Naive thymus-derived CD4-positive, alpha-beta T cell (primary cell): ENCODE results near the gene DHX29. TPM values are rescaled to one million over a fixed set of nuclear protein-coding genes. Genes with fewer than 3 reads are reported as not detected.
A peak's percentile ranks its signal among the peaks of the same experiment; 100 is the strongest.

Experiments
- ATAC-seq: fragments of 150-1000 bp; cut with Tn5 transposase; 2 replicates; pipeline ENCODE4 v1.10.0; 2021; ENCODE audit warnings: mild to moderate bottlenecking, moderate library complexity
- CTCF ChIA-PET: fragments of 350-600 bp; sonication (Branson Sonifier 250); formaldehyde crosslinking; loops from one replicate; lab custom pipeline; 2021; ENCODE audit warnings: antibody characterized with exemption; lab: Charles Lee
- POLR2A ChIA-PET: fragments of 350-600 bp; sonication (Branson Sonifier 250); formaldehyde crosslinking; loops from one replicate; lab custom pipeline; 2021; ENCODE audit warnings: antibody characterized with exemption, inconsistent platforms; lab: Charles Lee
- DNase-seq, 9 donors: peaks; one replicate each; pipeline versions ENCODE4 v3.0.0 to v3.0.0-alpha.2; 2020 to 2022; ENCODE audit warnings: mixed read lengths in 1 of 9
- H3K27ac ChIP-seq: one replicate; pipeline ENCODE4 v1.7.0; 2013; ENCODE audit warnings: mild to moderate bottlenecking, low read depth, low read length, moderate library complexity
- H3K27me3 ChIP-seq, 2 donors: one replicate each; pipeline ENCODE4 v1.7.0; 2013; ENCODE audit warnings: low read length in 2 of 2, mild to moderate bottlenecking in 2 of 2, moderate library complexity in 2 of 2; ENCODE audit not compliant: control insufficient read depth in 2 of 2, insufficient read depth in 2 of 2
- H3K36me3 ChIP-seq, 3 experiments: 1 replicate in 2 of 3; 2 replicates in 1 of 3; pipeline ENCODE4 v1.7.0; 2013; ENCODE audit warnings: low read length in 3 of 3, mild to moderate bottlenecking in 3 of 3, moderate library complexity in 1 of 3; ENCODE audit not compliant: insufficient read depth in 3 of 3, control insufficient read depth in 2 of 3
- H3K4me1 ChIP-seq, 2 donors: one replicate each; pipeline ENCODE4 v1.7.0; 2013; ENCODE audit warnings: low read length in 2 of 2, mild to moderate bottlenecking in 2 of 2, moderate library complexity in 1 of 2; ENCODE audit not compliant: control insufficient read depth in 2 of 2, insufficient read depth in 2 of 2
- H3K4me3 ChIP-seq: 2 replicates; pipeline ENCODE4 v1.7.0; 2013; ENCODE audit warnings: mild to moderate bottlenecking, low read length
- H3K9me3 ChIP-seq, 3 experiments: 1 replicate in 2 of 3; 2 replicates in 1 of 3; pipeline ENCODE4 v1.7.0; 2013; ENCODE audit warnings: low read length in 3 of 3; ENCODE audit not compliant: control insufficient read depth in 2 of 3
- H3K27ac Mint-ChIP-seq, 9 donors: one replicate each; pipeline ENCODE4 v1.8.0; 2020 to 2022; ENCODE audit warnings: mixed read lengths in 9 of 9, mild to moderate bottlenecking in 8 of 9, moderate library complexity in 5 of 9, inconsistent platforms in 2 of 9
- H3K27me3 Mint-ChIP-seq, 5 donors: one replicate each; pipeline ENCODE4 v1.8.0; 2021 to 2022; ENCODE audit warnings: mixed read lengths in 5 of 5, mild to moderate bottlenecking in 1 of 5
- H3K36me3 Mint-ChIP-seq, 5 donors: one replicate each; pipeline ENCODE4 v1.8.0; 2020 to 2022; ENCODE audit warnings: mixed read lengths in 5 of 5, mild to moderate bottlenecking in 3 of 5, inconsistent platforms in 1 of 5
- H3K4me1 Mint-ChIP-seq, 7 donors: one replicate each; pipeline ENCODE4 v1.8.0; 2020 to 2022; ENCODE audit warnings: mixed read lengths in 7 of 7, mild to moderate bottlenecking in 3 of 7, inconsistent platforms in 1 of 7
- H3K4me3 Mint-ChIP-seq, 10 donors: one replicate each; pipeline ENCODE4 v1.8.0; 2020 to 2022; ENCODE audit warnings: mild to moderate bottlenecking in 10 of 10, mixed read lengths in 10 of 10, moderate library complexity in 6 of 10, inconsistent platforms in 2 of 10
- H3K9me3 Mint-ChIP-seq, 11 donors: one replicate each; pipeline ENCODE4 v1.8.0; 2020 to 2022; ENCODE audit warnings: mixed read lengths in 11 of 11, mild to moderate bottlenecking in 4 of 11, inconsistent platforms in 1 of 11, moderate library complexity in 1 of 11
- intact Hi-C, 2 donors: fragments of 100-400 bp; cut with micrococcal nuclease; formaldehyde crosslinking; loops; one replicate each; pipeline ENCODE4 v1.15.1; 2023
- polyA plus RNA-seq, 2 donors: library from polyadenylated mRNA; unstranded; fragments of 300-500 nt; fragmentation: Illumina TruSeq; gene quantifications; one replicate each; pipeline ENCODE4 v1.2.3, GENCODE V29; 2021
- total RNA-seq, 6 experiments: library from RNA in 5 of 6; stranded (reverse) in 5 of 6; gene quantifications; 1 replicate in 5 of 6; 2 replicates in 1 of 6; pipeline ENCODE4 v1.2.3 and lab custom pipeline; 2021 to 2026

The DHX29 gene
- total and polyA plus RNA-seq, 7 experiments from 2014 or later = 5.8 to 19.2 (median 12.6) TPM

- peak overlapping the region in 2 of 9 donors; percentile 3 to 12 for H3K27ac Mint-ChIP-seq
- no peak overlapping the region for H3K4me3 ChIP-seq
- ChIA-PET POLR2A (interaction anchor here (2.2 kb wide), 1 partner anchor 36 kb away, joined by 8 read pairs; the partner anchor contains the start of genes DHX29 and MTREX), CTCF (interaction anchor here (1.4 to 2.9 kb wide), 2 partner anchors 348 to 351 kb away, joined by 3 to 15 read pairs; no protein-coding TSS in a partner anchor)
- no peak overlapping the region for H3K4me3 Mint-ChIP-seq
- DNase-seq = no peak
- no peak for ATAC-seq
- H3K9me3 Mint-ChIP-seq = no peaks in the 10 kb centered on the region
- peaks cover 10 to 60% (median 15%) of the 10 kb centered on the region in 3 experiments for H3K36me3 ChIP-seq
- no peaks in the 10 kb centered on the region for H3K27me3 Mint-ChIP-seq
- no peak overlapping the region for H3K27ac ChIP-seq
- intact Hi-C loops = loop anchor here (1.0 to 10.0 kb wide), 4 partner anchors 171 to 861 kb away; no protein-coding TSS in a partner anchor
- no peaks in the 10 kb centered on the region for H3K9me3 ChIP-seq
- peaks cover 2 to 18% (median 11%) of the 10 kb centered on the region in 7 donors for H3K4me1 Mint-ChIP-seq
- no peaks in the 10 kb centered on the region for H3K4me1 ChIP-seq
- H3K27me3 ChIP-seq = no peaks in the 10 kb centered on the region
- peaks cover 12 to 45% (median 20%) of the 10 kb centered on the region in 5 donors for H3K36me3 Mint-ChIP-seq
These were observed 36.1 kb upstream of the DHX29 start for GRCh38 chr5:55343609-55344008.

- POLR2A ChIA-PET = interaction anchor here (2.2 kb wide), 1 partner anchor 35 kb away, joined by 8 read pairs; the partner anchor contains the start of genes DHX29 and MTREX
- Histone ChIP-seq H3K4me3 (no peak overlapping the region), H3K9me3 (no peaks in the 10 kb centered on the region), H3K4me1 (no peaks in the 10 kb centered on the region), H3K27me3 (no peaks in the 10 kb centered on the region), H3K27ac (no peak overlapping the region), H3K36me3 (peaks cover 6 to 56% (median 15%) of the 10 kb centered on the region in 3 experiments)
- Mint-ChIP-seq H3K4me3 (no peak overlapping the region), H3K36me3 (peaks cover 12 to 41% (median 20%) of the 10 kb centered on the region in 5 donors), H3K27ac (no peak overlapping the region), H3K9me3 (no peaks in the 10 kb centered on the region), H3K27me3 (no peaks in the 10 kb centered on the region), H3K4me1 (peaks cover 6 to 23% (median 16%) of the 10 kb centered on the region in 7 donors)
- CTCF ChIA-PET = interaction anchor here (1.4 to 2.9 kb wide), 2 partner anchors 349 to 351 kb away, joined by 3 to 15 read pairs; no protein-coding TSS in a partner anchor
- no peak for ATAC-seq
- intact Hi-C loops = loop anchor here in 1 of 2 donors (10.0 kb wide), 1 partner anchor 862 kb away; no protein-coding TSS in a partner anchor
- DNase-seq = no peak
These were observed 35.6 kb upstream of the DHX29 start for GRCh38 chr5:55343107-55343506.

DNA sequence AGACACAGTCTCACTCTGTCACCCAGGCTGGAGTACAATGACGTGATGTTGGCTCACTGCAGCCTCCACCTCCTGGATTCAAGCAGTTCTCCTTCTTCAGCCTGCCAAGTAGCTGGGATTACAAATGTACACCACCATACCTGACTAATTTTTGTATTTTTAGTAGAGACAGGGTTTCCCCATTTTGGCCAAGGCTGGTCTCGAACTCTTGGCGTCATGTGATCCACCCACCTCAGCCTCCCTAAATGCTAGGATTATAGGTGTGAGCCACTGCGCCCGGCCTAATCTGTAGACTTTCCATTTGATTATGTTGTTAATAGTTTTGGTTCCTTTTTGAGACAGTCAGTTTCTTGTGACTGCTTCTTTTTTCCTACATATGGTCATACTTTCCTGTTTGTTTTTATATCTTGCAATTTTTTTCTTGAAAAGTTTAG is 31.3 kb upstream of the DHX29 start:
- peaks cover 15 to 29% (median 20%) of the 10 kb centered on the region in 7 donors for H3K4me1 Mint-ChIP-seq
- CTCF ChIA-PET = no interaction called here

DNA sequence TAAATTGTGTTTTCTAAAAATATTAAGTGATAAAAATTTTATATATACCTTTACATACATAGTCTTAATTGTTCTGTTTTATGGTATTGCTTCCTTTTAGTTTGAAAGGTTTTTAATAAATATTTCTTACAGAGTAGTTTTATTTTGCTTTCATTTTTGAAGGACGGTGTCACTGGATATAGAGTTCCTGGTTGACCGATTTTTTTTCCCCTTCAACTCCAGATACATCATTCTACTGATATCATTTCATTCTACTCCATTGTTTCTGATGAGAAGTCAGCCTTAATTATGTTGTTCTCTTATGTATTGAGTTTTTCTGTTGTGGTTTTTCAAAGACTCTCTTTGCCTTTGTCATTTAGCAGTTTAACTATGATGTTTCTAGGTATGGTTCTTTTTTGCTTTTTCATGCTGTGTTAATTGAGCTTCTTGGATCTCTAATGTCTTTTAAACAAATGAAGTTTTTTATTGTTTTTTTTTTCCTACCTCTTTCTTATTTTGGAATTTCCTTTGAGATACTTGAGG is 30.7 kb upstream of the DHX29 start:
- no peaks in the 10 kb centered on the region for H3K4me1 ChIP-seq

More for the DNA sequence above, 31.3 kb upstream of the DHX29 start:
- POLR2A ChIA-PET = no interaction called here
- Histone ChIP-seq H3K36me3 (peaks cover 0 to 28% (median 0%) of the 10 kb centered on the region in 3 experiments), H3K27me3 (no peaks in the 10 kb centered on the region), H3K4me3 (no peak overlapping the region), H3K9me3 (no peaks in the 10 kb centered on the region), H3K4me1 (no peaks in the 10 kb centered on the region), H3K27ac (no peak overlapping the region)
- DNase-seq (peak in 1 of 9 donors; percentile 65), ATAC-seq (no peak)
- Mint-ChIP-seq H3K36me3 (peaks cover 3 to 13% (median 9%) of the 10 kb centered on the region in 5 donors), H3K9me3 (no peaks in the 10 kb centered on the region), H3K4me3 (peak overlapping the region in 1 of 10 donors; percentile 39), H3K27ac (peak overlapping the region in 2 of 9 donors; percentile 52 to 66), H3K27me3 (no peaks in the 10 kb centered on the region)
- intact Hi-C loops = loop anchor here in 1 of 2 donors (2.0 kb wide), 1 partner anchor 14 kb away; no protein-coding TSS in a partner anchor

DNA sequence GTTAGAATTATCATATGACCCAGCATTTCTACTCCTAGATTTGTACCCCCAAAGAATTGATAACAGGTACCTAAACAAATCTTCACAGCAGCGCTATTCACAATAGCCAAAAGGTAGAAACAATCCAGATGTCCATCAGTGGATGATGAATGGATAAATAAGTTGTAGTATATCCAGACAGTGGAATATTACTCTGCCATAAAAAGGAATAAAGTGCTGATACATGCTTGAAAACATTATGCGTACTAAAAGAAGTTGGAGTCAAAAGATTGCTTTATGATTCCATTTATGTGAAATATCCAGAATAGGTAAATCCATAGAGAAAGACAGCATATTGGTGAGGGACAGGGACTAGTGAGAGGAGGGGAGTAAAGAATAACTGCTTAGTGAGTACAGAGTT is 26.3 kb upstream of the DHX29 start:
- Histone ChIP-seq H3K9me3 (no peaks in the 10 kb centered on the region), H3K36me3 (peaks cover 3 to 27% (median 9%) of the 10 kb centered on the region in 3 experiments), H3K27me3 (no peaks in the 10 kb centered on the region), H3K27ac (no peak overlapping the region), H3K4me1 (no peaks in the 10 kb centered on the region), H3K4me3 (no peak overlapping the region)
- DNase-seq (no peak), ATAC-seq (no peak)
- Mint-ChIP-seq H3K27me3 (no peaks in the 10 kb centered on the region), H3K27ac (no peak overlapping the region), H3K4me3 (no peak overlapping the region), H3K4me1 (peaks cover 22 to 58% (median 52%) of the 10 kb centered on the region in 7 donors), H3K9me3 (no peaks in the 10 kb centered on the region), H3K36me3 (peaks cover 6 to 45% (median 31%) of the 10 kb centered on the region in 5 donors)
- intact Hi-C loops = no loop called here
- CTCF ChIA-PET = no interaction called here
- POLR2A ChIA-PET = interaction anchor here (1.2 kb wide), 1 partner anchor 27 kb away, joined by 3 read pairs; the partner anchor contains the start of gene DHX29

More for the DNA sequence above, 30.7 kb upstream of the DHX29 start:
- Histone ChIP-seq H3K27me3 (no peaks in the 10 kb centered on the region), H3K4me3 (no peak overlapping the region), H3K36me3 (peaks cover 0 to 28% (median 0%) of the 10 kb centered on the region in 3 experiments), H3K27ac (no peak overlapping the region), H3K9me3 (no peaks in the 10 kb centered on the region)
- ATAC-seq = peak; percentile 61
- ChIA-PET CTCF (no interaction called here), POLR2A (no interaction called here)
- Mint-ChIP-seq H3K27ac (peak overlapping the region in 3 of 9 donors; percentile 15 to 66 (median 28)), H3K36me3 (peaks cover 4 to 16% (median 15%) of the 10 kb centered on the region in 5 donors), H3K4me1 (peaks cover 15 to 29% (median 24%) of the 10 kb centered on the region in 7 donors), H3K4me3 (peak overlapping the region in 7 of 10 donors; percentile 15 to 50 (median 32)), H3K9me3 (no peaks in the 10 kb centered on the region), H3K27me3 (no peaks in the 10 kb centered on the region)
- intact Hi-C loops = loop anchor here in 1 of 2 donors (2.0 kb wide), 1 partner anchor 13 kb away; no protein-coding TSS in a partner anchor
- DNase-seq = peak in 6 of 9 donors; percentile 4 to 48 (median 30)

DNA sequence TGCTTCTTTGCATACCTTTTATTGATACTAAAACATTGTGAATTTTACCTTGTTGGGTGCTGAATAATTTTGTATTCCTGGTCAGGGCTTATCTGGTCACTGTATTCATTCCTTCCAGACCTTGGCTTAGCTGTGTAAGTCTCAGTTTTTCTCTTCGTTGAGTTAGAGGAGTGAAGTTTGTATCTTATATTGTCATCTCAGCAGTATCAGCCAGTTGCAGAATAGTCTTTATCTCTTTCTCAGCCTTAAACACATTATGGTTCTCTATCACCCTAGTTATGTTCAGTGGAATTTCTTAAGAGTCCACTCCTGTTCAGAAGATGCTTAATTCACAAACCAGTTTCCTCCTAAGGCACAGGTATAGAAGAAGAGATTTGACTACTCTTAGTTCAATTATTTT is 25.5 kb upstream of the DHX29 start:
- DNase-seq (no peak), ATAC-seq (no peak)
- ChIA-PET POLR2A (no interaction called here), CTCF (no interaction called here)
- Histone ChIP-seq H3K36me3 (peaks cover 3 to 31% (median 9%) of the 10 kb centered on the region in 3 experiments), H3K4me3 (no peak overlapping the region), H3K9me3 (no peaks in the 10 kb centered on the region), H3K27me3 (no peaks in the 10 kb centered on the region), H3K4me1 (no peaks in the 10 kb centered on the region), H3K27ac (no peak overlapping the region)
- Mint-ChIP-seq H3K36me3 (peaks cover 9 to 50% (median 34%) of the 10 kb centered on the region in 5 donors), H3K27me3 (no peaks in the 10 kb centered on the region), H3K4me1 (peaks cover 17 to 55% (median 50%) of the 10 kb centered on the region in 7 donors), H3K4me3 (no peak overlapping the region), H3K9me3 (no peaks in the 10 kb centered on the region), H3K27ac (no peak overlapping the region)
- intact Hi-C loops = no loop called here
